Lower leg skin (tissue), 4 donors: ENCODE results near the gene MR1. TPM values are rescaled to one million over a fixed set of nuclear protein-coding genes. Genes with fewer than 3 reads are reported as not detected.

Experiments used
- DNase-seq, 2 donors: peaks; one replicate each; pipeline ENCODE4 v3.0.0-alpha.2; 2019; ENCODE audit warnings: low spot score in 2 of 2
- H3K4me3 ChIP-seq: fragments of 200-600 bp; sonication (generic); 2 replicates; pipeline ENCODE4 v1.5.1; 2017; ENCODE audit warnings: mild to moderate bottlenecking, low read depth; ENCODE audit not compliant: poor library complexity, severe bottlenecking
- CTCF ChIP-seq, 3 donors: fragments of 450-650 bp; IDR thresholded peaks; one replicate each; pipeline ENCODE4 v1.5.1; 2016; ENCODE audit warnings: antibody characterized with exemption in 3 of 3, mild to moderate bottlenecking in 3 of 3, moderate library complexity in 2 of 3
- POLR2A ChIP-seq, 2 donors: fragments of 450-650 bp; IDR thresholded peaks; one replicate each; pipeline ENCODE4 v1.6.1; 2016 to 2017; ENCODE audit warnings: antibody characterized with exemption in 2 of 2, mild to moderate bottlenecking in 1 of 2, moderate library complexity in 1 of 2
- WGBS, 2 donors: methylation state at CpG; one replicate each; pipeline ENCODE4 v1.1.5; 2018; 5-methylcytosine and 5-hydroxymethylcytosine counted together
- intact Hi-C: fragments of 100-400 bp; cut with DNase I; formaldehyde crosslinking; loops from one replicate; pipeline ENCODE4 v1.15.0; 2023; ENCODE audit warnings: low total_unique reads
- total RNA-seq, 4 donors: library from RNA; depleted of rRNA; stranded (reverse); fragments of >200 nt; gene quantifications; one replicate each; pipeline ENCODE4 v1.1.0, GENCODE V29; 2016

MR1 gene
- total RNA-seq, 4 donors from 2014 or later = 13.2 to 18.6 (median 16.3) TPM

GRCh38 chr1:181105134-181106021 is 71.6 kb downstream of the MR1 start:
- WGBS, 2 donors = 2 to 4% methylated on average over 33 to 64 of the region's 104 CpGs
- TF ChIP-seq POLR2A (IDR thresholded peaks at IDR 0.05) (no peak), CTCF (IDR thresholded peaks at IDR 0.05) (no peak)
- H3K4me3 ChIP-seq = peak overlapping the region; percentile 73
- peak; percentile 90 to 98 for DNase-seq
- intact Hi-C loops = no loop called here

- WGBS, 2 donors = 62 to 65% methylated on average over 3 of the region's 3 CpGs
- TF ChIP-seq POLR2A (IDR thresholded peaks at IDR 0.05) (no peak), CTCF (IDR thresholded peaks at IDR 0.05) (no peak)
- intact Hi-C loops = no loop called here
- no peak for DNase-seq
- H3K4me3 ChIP-seq = no peak overlapping the region
These were observed 72.2 kb downstream of the MR1 start for GRCh38 chr1:181106022-181106312.

GRCh38 chr1:181106479-181106878 is 72.7 kb downstream of the MR1 start:
- intact Hi-C loops = no loop called here
- TF ChIP-seq POLR2A (IDR thresholded peaks at IDR 0.05) (no peak), CTCF (IDR thresholded peaks at IDR 0.05) (no peak)
- WGBS, 2 donors = 46% methylated on average over 6 of the region's 6 CpGs
- DNase-seq = no peak
- H3K4me3 ChIP-seq = no peak overlapping the region

DNA sequence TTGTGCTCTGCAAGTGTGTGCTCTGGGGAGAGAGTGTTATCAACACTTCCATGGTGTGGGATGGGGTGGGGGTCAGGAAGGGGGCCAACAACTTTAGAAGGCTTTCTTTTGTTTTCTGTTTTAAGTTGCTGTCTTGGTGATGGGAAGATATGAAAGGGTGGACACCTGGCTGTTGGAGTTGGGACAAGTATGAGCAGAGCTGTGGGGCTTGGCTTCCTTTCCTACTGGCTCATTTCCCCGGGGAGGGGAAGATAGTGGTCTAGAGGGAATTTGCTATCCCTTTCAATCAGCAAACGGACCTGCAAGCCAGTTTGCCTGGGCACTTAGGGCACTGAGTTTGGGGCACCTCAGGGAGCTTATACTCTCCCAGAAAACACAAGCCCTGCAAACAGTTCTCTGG is 73.9 kb downstream of the MR1 start:
- no peak overlapping the region for H3K4me3 ChIP-seq
- WGBS, 2 donors = 32 to 53% methylated on average over 2 of the region's 2 CpGs
- no peak for DNase-seq
- TF ChIP-seq POLR2A (IDR thresholded peaks at IDR 0.05) (no peak), CTCF (IDR thresholded peaks at IDR 0.05) (no peak)
- intact Hi-C loops = no loop called here

DNA sequence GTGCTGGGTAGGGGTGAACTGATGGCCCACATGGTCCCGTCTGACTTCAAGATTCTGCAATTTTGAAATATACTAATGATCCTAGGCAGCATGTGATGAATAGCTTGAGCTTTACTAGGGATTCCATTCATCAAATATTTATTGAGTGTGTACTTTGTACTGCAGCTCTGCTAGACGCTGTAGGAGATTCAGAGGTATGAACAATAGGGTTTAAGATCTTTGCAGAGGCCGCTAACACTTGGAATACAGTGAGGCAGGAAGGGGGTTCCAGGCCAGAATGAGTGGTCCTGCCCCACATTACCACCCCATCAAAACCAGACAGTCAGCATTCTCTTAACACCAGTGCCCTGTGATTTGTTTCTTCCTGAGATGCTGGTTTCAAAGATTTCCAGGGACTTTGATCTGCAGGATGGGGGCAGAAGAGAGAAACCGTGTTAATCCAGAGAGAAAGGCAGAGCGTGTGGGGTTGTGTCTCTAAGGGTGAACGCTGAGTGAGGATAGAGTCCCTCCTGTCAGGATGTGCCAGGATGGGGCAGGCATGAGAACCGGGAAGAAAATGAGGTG is 74.6 kb downstream of the MR1 start:
- intact Hi-C loops = no loop called here
- TF ChIP-seq POLR2A (IDR thresholded peaks at IDR 0.05) (no peak), CTCF (IDR thresholded peaks at IDR 0.05) (no peak)
- no peak for DNase-seq
- 77 to 78% methylated on average over 7 of the region's 7 CpGs for WGBS, 2 donors
- H3K4me3 ChIP-seq = no peak overlapping the region
